ENCODE measurements around the gene HS2ST1.

Gene HS2ST1

DNA sequence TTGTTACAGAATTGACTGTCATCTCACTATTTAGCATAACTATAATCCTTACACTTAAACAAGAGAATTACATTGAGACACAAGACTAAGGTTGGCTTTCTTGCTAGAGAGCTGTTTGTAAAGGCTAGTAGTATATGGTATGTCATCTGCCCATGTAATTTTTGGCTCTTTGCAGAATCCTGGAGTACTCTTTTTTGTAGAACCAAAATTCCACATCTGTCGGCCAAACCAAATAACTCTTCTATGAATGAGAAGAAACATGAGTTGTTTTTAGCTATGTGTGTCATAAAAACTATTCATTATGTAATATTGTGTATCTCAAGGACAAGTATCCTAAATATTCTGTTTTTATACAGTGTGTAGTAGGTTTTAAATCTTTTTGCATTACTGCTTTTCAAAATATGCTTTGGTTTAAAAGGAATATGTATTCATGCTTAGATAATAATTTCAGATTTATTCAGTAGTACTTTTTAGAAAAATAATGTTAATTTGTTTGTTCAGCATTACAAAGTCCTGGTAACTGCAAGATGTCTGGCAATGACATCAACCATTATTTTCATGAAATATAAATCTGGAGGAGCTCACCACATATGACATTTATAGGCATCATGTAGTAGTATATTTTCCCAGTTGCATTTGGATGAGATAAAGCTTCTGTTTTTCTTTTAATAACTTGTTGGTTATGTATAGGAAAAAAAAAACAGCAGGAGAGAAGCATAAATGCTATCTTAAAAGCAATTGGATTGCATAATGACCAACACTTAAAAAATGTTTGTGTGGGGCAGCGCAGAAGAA, 159.8 kb downstream of the HS2ST1 start:
- DNase-seq = no peak

DNA sequence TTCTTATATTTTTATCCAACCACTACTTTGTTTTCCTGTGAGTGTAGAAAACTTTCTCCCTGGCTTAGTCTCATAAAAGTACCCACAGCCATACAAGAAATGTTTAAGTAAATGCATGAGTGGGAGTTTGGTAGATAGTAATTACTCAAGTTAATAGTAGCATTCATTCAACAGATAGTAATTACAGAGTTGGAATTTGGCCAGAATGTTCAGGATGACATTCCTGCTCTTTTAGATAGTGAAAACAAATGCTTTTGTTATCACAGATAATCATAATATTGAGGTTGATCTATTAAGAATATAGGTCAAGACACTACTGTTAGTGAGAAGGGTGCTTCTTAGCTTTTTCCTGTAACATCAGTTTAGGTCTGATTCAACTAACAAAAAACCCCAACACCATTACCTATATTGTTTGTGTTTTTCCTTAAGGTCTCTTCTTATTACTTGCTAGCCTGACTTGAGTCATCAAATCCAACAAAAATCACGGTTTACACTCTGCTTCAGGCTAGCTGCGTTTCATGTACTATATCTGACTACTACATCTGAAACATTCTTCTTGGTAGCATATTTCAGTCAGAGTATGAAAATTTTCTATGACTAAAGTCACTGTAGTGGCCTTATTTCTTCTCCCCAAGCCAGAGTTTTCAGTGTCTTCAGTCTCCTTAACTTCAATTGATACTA, 163.7 kb downstream of the HS2ST1 start:
- DNase-seq = no peak

DNA sequence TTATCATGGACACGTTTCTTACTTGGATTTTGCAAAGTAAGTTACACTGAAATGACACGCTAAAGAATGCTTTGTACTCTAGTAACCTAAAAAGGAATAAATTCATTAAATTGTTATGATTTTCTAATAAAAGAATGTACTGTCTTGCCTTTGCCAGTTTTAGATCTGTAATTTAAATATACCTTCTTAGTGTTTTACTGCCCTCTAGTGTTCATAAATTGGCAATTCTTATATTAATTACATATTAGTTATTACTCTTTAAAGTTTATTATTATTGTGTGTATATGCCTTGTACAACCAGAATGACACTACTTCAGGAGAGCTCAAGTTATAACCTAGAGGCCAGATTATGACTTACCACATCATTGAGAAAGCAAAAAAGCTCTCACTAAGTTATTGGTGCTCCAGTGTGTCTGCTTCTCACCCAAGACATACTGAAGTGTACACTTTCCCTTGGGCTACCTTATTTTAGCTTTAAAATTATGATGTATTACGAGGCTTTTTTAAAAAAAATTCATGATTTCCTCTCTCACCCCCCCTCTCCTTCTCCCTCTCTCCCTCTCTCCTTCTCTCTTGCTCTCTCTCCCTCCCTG, 169.9 kb downstream of the HS2ST1 start:
- DNase-seq = no peak

DNA sequence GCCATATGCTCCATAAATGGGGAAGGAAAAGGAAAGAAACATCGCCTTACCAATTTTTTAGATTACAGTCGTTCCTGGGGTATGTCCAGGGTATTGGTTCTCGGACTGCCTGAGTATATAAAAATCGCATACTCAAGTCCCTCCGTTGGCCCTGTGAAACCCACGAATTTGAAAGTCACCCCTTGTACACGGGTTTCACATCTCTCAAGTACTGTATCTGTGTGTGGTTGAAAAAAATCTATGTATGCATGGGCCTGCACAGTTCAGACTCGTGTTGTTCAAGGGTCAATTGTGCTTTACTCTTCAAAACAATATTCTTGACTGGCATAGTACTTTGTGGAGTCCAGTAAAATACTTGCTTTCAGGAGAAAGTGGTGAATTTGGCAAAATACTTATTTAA, 171.7 kb downstream of the HS2ST1 start:
- no peak for DNase-seq

DNA sequence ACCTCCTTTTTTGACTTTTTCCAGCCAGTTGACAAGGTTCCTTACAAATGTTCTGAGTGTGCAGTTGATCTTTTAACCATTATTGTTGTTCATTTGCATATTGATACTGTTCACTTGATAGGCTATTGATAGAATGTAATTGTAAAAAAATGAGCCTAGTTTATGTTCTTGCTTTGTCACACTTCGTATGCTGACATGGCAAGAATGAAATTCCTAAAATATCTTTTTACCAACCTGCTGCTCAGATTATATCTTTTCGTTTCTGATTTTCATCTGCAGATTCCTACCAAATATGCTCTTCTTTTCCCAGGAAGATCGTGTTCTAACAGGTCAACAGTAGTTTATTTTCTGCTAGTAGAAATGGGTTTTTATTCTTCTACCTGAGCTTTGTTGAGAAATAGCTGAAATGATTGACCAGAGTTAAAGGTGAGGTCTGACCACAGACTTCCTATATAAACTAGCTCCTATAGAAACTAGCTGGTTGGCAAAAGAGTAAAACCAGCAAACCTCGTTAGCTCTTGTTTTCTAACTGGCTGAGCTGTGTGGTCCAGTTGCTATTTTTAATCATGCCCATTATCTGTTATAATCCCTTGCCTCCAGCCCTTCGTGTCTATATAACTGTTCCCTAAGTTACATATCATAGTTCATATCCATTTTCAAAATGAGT, 174.8 kb downstream of the HS2ST1 start:
- DNase-seq = no peak

DNA sequence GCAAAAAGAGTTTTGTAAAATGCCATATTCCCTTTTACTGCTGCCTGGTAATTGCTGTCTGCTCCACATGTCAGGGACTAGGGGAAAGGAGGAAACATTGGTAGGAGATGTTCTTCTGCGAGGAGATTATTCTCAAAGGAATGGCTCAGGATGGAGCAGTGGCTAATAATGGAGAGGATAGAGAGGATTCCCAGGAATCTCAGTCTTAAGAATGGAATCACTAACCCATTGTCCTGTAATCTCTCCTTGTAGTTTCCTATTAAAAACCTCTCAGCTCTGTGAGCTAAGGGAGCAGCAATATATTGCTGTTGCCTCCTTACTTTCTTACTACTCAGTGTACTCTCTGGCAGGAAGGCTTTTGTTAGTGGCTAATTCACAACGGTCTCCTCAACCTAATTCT, 175.4 kb downstream of the HS2ST1 start:
- DNase-seq = no peak

DNA sequence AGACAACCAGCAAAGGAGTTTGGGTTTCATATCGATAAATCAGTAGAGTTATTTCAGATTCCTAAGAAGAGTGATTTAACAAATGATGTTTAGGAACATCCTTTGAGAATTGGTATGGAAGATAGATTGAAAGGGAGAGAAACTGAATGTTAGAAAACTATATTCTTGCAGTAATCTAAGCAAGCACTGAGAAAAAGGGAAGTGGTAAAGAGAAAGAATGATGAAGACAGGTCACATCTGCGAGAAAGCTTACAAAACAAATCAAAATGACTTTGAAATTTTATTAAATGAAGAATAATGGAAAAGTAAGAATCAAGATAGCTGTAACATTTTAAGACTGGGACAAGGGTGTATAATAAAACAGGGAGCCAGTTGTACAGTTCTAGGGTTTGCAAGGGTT, 177.0 kb downstream of the HS2ST1 start:
- DNase-seq = no peak

DNA sequence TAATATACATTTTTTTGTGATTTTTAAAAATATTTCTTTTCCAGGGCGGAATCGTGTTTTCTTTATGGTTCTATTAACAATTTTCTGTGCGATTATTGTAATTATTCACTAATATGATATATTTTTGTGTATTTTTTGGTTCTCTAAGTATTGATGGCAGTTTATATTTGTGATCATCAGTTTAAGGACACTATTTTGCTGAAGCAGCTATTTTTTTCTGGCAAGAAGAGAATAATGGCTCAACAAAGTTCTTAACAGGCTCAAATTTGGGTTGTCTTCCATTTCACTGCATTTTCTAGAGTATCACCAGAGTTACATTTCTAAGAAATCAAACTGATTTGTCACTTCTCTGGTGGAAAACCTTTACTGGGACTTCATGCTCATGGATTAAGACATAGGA, 178.4 kb downstream of the HS2ST1 start:
- DNase-seq = no peak

DNA sequence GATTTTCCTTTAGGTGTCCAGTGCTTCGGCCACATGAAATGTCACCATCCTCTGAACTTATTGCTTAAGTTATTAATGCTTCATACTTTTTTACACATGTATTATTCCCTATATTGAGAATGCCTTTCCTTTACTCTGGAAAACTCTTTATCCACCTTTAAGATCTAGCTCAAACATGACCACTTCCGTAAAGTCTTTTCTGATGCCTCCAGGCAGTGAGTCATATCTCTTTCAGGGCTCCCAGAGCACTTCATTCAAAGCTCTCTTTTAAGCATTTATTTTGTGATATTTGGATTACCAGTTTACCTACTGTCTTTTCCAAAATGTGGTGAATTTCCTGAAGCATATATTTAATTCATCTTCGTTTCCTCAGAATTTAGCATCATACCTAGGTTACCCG, 178.9 kb downstream of the HS2ST1 start:
- DNase-seq = no peak

DNA sequence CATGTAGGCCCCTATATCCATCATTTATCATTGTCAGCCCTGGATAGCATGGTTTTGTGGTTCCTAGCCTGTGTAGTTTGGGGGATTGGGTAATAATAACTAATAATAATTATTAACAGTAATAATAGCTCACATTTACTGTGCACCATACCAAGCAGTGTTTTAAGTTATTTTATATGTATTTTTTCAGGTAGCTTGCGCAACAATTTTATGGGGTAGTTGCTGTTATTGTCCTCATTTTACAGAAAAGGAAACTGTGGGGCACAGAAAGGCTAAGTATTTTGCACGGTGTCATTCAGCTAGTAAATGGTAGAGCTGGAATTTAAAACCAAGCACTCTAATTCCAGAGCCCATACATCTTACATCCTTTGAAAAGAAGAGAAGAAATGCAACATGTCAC, 179.8 kb downstream of the HS2ST1 start:
- no peak for DNase-seq

DNA sequence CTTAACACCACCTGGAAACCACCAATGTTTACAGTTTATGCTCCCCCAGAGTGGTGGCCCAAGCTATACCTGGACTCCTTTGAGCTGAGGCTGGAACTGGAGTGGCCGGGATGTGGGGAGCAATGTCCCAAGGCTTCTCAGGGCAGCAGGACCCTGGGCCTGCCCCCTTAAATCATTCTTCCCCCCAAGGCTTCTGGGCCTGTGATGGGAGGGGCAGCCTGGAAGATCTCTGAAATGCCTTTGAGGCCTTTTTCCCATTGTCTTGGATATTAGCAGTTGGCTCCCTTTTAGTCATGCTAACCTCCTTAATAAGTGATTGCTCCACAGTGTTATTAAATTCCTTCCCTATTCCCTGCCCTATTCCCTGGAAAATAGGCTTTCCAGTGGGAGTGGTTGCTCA, 185.8 kb downstream of the HS2ST1 start:
- no peak for DNase-seq

DNA sequence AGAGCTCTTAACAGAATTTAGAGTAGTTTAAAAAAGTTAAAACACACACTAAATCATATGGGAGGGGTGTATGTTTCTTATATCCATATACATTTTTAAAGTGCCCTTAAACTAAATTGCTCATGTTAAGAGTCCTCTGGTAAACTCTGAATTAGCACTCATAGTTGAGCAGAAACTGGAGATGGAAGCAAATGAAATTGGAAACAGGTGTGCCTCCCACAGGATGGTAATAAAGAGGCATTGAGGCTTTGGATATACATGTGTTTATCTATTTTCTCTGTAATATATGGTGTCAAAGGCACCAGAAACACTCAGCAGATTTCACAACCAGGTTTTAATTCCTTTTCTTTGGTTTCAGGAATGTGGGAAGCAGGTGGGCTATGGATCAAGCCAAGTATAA, 188.6 kb downstream of the HS2ST1 start:
- DNase-seq = no peak

DNA sequence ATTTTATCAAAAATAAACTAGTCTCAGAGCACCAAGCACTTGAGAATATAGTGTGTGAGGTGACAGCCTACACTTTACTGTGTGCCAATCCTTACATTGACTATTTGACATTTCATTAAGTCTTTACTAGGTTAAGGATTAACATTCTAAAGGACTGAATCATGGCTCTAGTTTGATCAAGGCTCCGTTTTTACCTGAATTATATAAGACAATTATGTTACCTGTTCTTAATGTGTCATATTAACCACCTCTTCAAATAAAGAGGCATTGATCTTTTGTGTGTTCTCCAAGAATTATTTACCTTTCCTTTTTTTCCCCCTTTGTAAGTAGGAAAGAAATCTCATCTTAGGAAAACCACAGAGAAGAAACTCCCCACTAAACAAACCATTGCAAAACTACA, 189.7 kb downstream of the HS2ST1 start:
- DNase-seq = no peak

DNA sequence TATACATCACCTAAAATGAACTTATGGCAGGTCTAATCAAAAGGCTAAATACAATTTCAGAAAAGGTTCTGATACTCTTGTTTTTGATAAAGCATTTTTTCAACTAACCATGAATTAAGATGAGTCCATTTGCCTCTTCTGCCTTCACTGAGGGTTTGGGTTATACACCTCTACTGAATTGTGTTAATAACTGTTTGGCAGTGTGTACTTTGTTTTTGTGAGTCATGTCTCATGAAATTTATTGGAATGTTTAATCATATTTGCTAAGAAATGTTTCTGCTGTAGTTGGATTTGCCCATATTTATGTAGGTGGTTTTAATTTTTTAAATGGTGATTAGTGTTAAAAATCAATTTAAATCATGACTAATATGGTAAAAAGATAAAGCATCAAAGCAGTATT, 190.5 kb downstream of the HS2ST1 start:
- DNase-seq = no peak

DNA sequence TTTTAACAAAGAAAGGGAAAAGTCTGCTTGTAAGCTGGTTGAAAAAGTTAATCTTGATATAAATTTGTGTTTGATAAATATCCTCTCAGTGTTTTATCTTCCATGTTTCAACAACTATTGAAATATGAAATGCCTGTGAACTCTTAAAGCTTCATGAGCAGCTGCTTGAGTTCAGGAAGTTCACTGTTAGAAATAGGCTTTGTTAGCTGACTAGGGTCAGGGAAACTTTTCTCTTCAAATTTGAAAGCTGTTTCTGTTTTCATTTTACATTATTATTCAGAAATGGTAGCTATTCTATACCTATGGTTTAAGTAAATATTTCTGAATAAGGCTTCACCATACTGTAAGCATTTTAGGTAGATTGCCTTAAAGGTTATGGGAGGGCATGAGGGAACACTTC, 191.7 kb downstream of the HS2ST1 start:
- DNase-seq = no peak

DNA sequence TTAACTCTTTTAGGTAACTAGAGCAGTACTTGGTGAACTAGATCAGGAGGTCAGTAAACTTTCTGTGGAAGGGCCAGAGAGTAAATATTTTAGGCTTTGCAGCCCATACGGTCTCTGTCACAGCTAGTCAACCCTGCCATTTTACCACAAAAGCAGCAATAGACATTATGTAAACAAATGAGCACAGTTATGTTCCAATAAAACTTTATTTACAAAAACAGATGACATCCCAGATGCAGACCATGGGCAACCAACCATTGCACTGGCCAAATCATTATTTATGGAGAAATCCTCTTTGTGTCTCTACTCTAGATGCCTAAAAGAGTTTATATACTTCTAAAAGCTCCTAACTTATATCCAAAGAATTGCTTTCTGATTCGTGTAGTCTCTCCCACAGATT, 192.4 kb downstream of the HS2ST1 start:
- no peak for DNase-seq

DNA sequence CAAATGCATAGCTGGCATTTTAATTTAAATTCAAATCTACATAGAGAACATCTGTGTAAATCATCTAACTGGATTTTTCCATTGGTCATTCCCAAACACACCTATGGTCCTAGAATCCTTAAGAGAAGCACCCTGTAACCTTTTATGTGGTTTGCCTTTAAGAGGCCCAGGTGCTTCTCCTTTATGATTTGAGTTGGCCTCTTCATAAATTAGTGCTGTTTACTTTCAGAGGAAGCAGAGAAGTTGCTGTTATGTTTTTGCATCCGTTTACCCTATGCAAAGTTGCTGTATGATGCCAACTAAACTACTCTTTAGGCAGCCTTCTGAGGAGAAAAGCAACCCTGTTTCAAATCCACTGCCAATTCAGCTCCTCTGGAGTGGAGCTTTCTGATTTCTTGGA, 193.8 kb downstream of the HS2ST1 start:
- no peak for DNase-seq

DNA sequence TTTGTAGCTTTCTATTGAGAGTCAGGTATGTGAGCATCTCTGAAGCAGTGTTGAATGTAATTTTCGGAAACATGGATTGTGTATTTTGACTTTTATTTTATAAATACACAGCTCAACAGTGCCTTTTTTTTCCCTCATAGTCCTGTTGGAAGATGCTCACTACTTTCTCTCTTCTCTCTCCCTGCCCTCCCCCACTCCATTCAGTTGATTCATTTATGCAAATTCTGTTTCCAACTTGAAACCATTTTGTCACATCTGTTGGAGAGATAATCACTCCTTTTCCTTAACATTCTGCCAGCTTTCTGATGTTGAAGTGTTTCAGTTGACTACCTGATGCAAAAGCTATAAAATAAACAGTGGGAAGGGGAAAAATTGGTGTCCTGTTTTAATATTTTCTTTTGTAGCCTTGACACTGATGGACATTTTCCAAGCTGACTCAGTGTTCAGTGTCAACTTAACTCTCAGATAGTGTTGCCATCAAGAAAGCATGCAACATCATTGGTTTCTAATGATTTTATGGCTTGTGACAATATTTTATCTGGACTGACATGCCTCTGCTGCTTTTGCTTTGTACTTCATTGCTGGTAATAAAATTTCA, 194.5 kb downstream of the HS2ST1 start:
- no peak for DNase-seq

DNA sequence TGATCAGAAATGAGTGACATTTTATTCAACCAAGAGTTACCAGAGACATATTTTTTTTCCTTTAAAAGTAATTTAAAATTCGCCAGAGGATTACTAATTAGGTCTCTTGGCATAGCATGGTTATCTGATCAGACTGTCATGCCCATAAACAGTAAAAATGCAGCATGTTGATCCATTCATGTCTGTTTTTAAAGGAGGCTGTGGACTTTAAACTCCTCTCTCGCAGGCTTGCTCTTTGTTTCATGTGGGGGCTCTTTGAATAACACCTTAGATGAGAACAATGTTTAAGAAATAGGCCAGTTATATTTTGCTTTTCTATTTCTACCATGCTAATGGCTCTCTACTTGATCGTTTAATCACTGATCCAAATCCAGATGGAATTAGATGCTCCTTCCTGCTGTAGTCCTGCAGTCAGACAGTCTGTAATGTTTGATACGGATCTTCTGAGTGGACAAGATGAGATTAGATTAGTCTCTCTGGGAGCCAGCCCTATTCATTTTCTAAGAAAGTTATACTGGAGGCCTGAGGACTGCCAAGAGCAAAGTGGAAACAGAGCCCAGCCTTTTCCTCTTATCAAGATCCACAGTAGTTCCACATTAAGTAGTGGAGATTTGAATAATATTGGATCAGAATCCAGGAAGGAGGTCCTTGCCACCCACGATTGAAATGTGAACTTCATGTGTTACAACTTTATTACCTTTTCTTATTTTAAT, 197.4 kb downstream of the HS2ST1 start:
- no peak for DNase-seq

DNA sequence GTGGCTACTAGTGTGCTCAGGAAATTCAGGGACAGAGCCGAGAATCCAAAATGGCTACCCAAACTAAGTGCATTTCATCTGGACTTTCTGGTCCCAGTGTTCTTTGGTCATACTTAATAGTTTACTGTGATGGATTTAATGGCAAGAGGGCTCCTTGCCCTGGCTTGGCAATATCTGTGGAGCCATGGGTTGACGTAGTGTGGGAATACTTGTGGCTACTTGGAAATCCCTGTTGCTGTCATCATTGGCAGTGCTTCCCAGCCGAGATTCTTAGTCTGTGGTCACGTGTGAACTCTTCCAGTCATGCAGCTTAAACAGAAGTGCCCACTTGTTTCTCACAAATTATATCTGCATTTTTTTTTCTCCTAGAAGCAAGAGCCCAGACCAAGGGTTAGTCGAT, 198.9 kb downstream of the HS2ST1 start:
- no peak for DNase-seq

DNA sequence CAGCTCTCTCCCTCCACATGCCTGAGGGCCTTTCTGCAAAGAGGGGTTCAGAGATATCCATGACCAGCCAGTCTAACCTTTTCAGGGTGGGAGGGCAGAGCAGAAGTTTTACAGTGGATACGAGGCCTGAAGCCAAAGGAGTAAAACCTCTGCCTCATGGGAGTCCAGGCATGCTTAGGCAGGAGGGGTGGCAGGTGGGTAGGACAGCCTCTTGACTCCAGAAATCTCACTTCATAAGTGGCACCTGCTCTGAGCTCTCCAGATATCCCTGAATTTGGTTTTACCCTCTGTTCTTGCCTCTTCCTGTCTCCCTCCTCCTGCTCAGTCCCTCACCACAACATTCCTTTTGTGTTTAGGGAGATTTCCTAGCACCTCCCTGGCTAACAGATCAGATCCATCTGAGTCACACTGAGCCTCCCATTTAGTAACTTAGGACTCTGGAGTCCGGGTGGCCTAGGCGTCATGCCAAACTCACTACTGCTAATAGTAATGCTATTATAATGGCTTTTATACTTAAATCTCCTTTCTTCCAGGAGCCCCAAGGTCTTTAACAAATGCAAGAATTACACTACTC, 201.0 kb downstream of the HS2ST1 start:
- no peak for DNase-seq

DNA sequence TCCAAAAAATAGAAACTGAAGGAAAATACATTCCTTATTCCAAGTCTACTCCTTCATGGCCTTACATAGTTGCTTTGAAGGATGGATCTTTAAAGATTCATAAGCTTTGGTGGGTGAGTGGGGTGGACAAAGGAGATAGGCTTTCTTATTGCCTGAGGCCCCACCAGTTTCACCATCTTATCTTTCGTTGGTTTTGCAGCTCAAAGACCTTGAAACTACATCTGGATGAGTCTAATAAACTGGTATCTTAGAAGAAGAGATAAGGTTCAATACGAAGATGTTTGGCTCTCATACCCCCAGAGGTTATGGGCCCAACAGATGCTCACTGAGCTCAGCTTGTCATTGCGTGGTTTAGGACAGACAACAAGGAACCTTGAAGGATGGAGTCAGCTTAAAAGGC, 201.5 kb downstream of the HS2ST1 start:
- DNase-seq = no peak

Data from stimulated activated CD4-positive, alpha-beta T cell treated with anti-CD3 and anti-CD28 coated beads, Interleukin-4, amount 100 ng/mL, for 1 hour (primary cell).